GM21423 (cell line): ENCODE measurements around the gene IPO9.

Experiments used
- ATAC-seq: cut with Tn5 transposase; IDR thresholded peaks from one replicate; pipeline ENCODE4 v1.9.1; 2021; ENCODE audit warnings: mild to moderate bottlenecking, moderate library complexity; ENCODE audit not compliant: unreplicated experiment

Gene IPO9

DNA sequence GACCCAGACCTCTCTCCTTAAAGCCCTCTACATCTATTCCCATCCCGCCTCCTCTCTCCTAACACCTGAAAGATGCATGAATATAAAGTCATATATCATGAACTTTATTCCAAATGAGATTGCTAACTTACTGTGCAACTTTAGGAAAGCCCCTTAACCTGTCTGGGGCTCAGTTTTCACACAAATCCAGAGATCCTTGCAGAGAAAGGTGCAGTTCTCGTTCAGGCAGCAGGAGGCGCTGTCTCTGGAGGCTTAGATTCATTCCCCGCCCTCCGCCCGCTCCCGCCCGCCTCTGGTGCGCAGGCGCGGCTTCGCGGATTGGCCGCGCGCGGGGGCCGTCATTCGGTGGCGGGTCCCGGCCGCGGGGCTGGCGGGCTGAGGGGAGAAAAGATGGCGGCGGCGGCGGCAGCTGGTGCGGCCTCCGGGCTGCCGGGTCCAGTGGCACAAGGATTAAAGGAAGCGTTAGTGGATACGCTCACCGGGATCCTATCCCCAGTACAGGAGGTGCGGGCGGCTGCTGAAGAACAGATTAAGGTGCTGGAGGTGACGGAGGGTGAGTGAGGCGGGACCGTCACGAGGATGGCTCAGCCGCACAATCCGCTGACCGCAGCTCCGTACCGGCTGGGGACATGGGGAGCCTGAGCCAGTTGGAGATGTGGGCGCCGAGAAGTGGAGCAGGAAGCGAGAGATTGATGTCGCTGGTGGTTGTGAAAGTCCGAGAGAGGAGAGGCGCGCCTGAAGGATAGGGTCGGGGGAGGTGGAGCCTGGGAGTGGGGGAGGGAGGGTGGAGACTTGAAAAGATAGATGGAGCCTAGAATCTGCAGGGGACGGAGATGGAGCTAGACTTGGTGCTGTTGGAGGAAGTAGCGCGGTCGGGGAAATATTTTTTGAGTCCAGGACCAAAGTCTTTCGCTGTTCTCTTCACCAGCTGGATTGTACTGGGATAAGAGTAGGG lies at the start of gene IPO9:
TSS of gene IPO9 (plus strand) at position 338 of the 955 bp plus-strand sequence. CDS start at position 391, 53 bp downstream.
- ATAC-seq: peak; percentile 91

DNA sequence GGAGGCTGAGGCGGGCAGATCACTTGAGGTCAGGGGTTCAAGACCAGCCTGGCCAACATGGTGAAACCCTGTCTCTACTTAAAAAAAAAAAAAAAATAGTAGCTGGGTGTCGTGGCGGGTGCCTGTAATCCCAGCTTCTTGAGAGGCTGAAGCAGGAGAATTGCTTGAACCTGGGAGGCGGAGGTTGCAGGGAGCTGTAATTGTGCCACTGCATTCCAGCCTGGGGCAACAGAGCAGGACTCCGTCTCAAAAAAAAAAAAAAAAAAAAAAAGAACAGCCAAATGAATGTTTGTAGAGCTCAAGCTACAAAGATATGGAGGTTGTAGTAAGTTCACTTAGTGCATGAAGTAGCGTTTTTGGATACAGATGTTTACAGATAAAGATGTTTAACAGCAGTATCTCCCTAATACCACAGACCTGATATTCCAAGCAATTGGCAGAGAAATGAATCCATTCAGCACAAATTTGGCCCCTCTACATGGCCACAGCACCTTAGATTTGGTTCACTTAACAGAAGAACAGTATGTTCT lies 49.5 kb upstream of the IPO9 start:
- no peak for ATAC-seq

DNA sequence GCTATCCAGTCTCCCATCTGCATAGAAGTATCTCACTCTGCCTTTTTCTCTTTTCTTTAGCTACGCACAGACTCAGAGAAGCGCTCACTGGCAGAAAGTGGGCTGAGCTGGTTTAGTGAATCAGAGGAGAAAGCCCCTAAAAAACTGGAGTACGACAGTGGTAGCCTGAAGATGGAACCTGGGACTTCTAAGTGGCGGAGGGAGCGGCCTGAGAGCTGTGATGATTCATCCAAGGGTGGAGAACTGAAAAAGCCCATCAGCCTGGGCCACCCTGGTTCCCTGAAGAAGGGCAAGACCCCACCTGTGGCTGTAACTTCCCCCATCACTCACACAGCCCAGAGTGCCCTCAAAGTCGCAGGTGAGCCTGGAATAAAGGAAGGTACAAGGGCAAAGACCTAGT lies 48.0 kb upstream of the IPO9 start:
- no peak for ATAC-seq

DNA sequence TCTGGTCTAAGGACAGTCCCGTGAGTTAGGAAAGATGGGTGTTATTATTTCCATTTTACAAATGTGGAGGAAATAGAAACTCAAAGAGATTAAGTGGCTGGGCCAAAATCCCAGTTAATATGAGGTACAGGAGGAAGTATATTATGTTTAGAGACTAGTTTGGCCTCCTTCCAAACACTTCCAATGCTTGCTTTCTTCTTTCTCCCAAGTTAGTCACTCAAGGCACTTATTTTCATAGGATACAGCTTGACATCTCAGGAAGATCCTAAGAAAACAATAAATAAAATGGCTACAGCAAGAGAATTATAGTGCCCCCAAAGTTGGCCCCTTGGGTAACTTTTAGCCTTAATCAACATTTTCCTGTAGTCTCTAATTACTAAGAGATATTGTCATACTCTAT lies 47.5 kb upstream of the IPO9 start:
- no peak for ATAC-seq

- no peak for ATAC-seq
Measured at GRCh38 chr1:201782353-201782752, 46.6 kb upstream of the IPO9 start.

DNA sequence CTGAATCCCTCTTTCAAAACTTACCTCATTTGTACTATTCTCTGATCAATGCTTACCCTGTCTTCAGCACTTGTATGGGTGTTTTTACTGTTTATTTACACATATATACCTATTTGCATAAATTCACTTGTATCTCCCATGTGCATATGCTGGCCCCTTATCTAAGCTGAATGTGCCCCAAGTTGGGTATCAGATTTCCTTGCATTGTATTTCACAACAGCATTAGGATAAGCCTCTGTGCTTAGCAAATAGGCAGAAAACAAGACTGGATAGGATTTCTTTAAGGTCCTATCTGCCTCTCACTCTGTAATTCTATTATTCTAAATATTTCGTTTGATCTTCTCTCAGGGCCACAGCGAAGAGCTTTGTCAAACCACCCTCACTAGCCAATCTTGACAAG lies 45.9 kb upstream of the IPO9 start:
- ATAC-seq: no peak

DNA sequence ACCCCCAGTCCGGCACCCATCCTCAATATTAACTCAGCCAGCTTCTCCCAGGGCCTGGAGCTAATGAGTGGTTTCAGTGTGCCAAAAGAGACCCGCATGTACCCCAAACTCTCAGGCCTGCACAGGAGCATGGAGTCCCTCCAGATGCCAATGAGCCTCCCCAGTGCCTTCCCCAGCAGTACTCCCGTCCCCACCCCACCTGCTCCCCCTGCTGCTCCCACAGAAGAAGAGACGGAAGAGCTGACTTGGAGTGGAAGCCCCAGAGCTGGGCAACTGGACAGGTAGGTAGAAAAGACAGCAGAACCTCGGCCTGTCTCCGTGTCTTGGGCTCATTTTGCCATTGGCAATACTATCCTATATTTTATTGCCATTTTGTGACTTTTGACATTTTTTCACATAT lies 45.4 kb upstream of the IPO9 start:
- ATAC-seq: no peak

DNA sequence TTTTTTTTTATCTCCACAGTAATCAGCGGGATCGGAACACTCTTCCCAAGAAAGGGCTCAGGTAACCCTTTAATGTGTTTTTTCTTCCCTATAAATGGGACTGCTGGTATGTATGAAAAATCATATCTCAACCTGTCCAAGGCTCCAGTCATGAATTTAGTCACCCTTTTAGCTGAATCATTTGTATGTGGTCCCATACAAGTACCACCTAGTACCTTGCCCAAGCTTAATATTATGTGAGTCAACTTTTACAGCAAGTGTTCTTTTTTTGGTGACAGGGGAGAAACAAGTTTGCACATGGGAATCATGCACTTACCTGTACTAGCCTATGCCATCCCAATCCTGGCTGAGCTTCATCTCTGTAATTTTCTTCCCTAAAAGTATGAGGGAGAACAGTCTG lies 43.7 kb upstream of the IPO9 start:
- ATAC-seq: no peak

DNA sequence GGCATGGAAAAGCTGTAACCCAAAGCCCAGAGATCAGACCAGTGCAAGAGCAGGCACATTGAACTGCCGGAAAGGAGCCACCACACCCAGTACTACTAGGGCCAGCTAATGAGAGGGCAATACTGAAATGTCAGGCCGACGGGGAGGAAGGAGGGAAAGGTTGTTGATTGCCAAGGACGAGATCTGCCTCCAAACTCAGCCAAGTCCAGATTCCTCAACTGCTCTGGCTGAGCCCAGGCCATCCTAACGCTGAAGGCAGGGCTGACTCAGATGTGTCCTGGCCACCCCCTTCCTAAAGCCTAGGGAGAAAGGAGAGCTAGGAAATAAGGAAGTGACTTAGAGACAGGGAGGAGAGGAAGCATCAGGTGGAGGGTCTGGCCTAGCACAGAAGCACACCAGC lies 42.1 kb upstream of the IPO9 start:
- ATAC-seq: no peak

DNA sequence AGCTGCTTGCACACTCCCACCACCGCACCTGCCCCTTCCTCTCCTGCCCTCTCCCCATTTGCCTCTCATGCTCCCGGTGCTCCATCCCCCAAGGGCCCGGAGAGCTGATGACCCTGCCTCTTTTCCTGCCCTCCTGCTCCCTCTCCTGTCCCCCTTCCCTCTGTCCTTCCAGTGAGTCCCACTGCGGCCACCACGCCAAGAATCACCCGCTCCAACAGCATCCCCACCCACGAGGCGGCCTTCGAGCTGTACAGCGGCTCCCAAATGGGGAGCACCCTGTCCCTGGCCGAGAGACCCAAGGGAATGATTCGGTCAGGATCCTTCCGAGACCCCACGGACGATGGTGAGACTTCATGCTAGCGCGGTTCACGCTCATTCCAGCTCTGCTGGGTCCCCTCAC lies 40.7 kb upstream of the IPO9 start:
- no peak for ATAC-seq

DNA sequence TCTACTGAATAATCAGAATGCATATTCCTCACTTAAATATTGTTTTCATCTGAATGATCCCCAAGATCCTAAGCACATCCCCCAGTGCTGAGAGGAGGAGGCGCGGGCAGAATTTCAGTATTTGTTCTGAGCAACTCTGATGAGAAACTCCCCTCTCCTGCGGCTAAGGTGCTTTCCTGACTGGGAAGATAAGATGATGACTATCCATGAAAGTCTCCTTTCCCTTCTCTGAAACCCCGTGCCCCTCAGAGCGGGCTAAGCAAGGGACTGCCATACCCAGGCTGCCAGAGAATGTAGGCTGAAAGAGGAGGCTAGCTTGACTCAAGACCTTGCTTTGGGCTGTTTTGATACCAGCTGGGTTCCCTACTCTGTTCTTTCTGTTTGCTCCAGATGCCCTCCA lies 39.7 kb upstream of the IPO9 start:
- no peak for ATAC-seq

- no peak for ATAC-seq
Measured at GRCh38 chr1:201790261-201790660, 38.7 kb upstream of the IPO9 start.

DNA sequence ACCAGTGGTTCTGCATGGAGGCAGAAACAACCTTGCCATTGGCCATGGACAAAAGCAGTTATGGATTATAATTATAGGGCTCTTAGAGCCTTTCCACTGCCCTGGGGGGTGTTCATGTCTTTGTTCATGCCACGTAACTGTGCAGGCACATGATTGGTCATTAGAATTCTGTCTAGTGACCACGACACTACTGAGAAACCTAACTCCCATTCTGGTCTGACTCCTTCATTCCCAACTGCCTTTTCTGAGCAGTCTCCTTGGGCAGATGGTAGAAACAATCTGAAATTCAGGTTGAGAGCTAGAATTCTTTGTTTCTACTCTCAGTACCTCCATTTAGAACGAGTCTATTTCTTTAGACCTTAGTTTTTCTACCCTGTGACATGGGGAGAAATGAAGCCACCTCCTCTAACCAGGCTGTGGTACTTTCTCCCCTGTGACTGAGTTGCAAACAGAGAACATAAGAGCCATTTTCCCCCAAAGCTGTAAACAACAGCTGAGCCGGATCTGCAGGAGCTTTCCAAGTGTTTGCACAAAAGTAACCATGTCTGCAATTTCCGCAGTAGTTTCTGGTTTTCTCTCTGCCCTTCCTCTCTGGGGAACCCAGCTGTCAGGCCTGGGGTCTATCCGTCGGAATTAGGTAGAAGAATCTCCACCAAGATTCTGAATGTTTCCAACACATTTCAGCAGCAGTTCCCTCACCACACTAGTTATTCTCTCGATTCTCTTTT lies 37.7 kb upstream of the IPO9 start:
- no peak for ATAC-seq

- no peak for ATAC-seq
Measured at GRCh38 chr1:201791779-201792173, 37.2 kb upstream of the IPO9 start.

- no peak for ATAC-seq
Measured at GRCh38 chr1:201792534-201793305, 36.2 kb upstream of the IPO9 start.

DNA sequence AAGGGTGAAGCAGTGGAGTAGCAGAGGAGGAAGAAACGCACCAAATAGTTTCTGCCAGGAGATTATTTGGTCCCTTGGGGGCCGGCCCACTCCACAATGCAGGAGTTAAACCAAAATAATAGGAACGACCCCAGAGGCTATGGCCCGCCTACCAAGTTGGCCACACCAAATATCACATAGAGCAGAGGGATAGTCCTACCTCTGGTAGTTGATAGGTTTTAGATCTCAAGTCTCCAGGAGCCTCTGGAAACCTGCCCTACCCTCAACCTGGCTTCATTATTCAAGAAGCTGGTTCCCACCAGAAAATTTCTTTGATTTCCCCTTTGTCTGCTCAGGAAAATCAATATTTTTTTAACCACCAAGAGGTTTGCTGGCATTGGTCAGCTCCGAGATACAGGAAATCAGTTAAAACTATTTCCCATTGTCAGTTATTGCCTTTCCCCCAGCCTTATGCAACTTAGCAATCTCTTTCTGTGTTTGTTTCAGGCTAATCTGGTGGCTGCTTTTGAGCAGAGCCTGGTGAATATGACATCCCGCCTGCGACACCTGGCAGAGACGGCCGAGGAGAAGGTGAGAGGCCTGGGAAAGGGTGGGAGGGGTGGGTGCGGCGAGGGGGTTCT lies 35.5 kb upstream of the IPO9 start:
- ATAC-seq: no peak

- no peak for ATAC-seq
Measured at GRCh38 chr1:201795066-201795465, 33.9 kb upstream of the IPO9 start.

DNA sequence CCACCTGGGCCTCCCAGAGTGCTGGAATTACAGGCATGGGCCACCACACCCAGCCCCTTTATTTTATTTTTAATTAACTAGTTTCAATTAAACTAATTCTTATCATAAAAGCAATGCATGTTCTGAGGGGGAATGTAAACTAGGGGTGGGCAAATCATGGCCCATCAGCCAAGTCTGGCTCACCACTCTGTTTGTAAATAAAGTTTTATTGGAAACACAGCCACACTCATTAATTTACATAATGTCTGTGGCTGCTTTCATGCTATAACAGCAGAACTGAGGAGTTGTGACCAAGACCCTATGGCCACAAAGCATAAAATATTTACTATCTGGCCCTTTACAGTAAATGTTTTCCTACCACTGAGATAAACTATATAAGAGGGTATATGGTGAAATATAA lies 28.7 kb upstream of the IPO9 start:
- ATAC-seq: no peak

GRCh38 chr1:201806801-201807200 lies 22.2 kb upstream of the IPO9 start:
- ATAC-seq: no peak

DNA sequence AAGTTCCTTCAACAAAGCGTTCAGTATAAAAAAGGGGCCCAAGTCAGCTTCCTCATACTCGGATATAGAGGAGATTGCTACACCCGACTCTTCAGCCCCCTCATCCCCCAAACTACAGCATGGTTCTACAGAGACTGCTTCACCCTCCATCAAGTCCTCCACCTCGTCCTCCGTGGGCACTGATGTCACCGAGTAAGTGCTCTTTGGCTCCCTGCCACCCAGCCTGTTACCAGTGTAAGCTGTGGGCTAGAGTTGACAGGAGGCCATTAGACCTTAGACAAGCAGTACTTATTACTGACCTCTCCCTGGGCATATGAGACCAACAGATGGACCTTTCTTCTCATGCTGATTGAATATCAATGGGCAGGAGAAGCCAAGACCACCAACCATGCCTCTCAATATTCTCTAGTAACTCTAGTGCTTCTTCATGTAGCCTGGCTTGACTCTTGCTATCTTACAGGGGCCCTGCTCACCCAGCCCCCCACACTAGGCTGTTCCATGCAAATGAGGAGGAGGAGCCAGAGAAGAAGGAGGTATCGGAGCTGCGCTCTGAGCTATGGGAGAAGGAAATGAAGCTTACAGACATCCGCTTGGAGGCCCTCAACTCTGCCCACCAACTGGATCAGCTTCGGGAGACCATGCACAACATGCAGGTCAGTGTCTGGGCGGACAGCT lies 20.9 kb upstream of the IPO9 start:
- ATAC-seq: no peak
